ENCODE data around the gene ARSG.
A peak's percentile ranks its signal among the peaks of the same experiment; 100 is the strongest.
"Not testable (repeated sequence)": the region's sequence is repeated elsewhere in the genome, so short reads cannot be mapped to it uniquely, and the experiment has no call there.

The ARSG gene

DNA sequence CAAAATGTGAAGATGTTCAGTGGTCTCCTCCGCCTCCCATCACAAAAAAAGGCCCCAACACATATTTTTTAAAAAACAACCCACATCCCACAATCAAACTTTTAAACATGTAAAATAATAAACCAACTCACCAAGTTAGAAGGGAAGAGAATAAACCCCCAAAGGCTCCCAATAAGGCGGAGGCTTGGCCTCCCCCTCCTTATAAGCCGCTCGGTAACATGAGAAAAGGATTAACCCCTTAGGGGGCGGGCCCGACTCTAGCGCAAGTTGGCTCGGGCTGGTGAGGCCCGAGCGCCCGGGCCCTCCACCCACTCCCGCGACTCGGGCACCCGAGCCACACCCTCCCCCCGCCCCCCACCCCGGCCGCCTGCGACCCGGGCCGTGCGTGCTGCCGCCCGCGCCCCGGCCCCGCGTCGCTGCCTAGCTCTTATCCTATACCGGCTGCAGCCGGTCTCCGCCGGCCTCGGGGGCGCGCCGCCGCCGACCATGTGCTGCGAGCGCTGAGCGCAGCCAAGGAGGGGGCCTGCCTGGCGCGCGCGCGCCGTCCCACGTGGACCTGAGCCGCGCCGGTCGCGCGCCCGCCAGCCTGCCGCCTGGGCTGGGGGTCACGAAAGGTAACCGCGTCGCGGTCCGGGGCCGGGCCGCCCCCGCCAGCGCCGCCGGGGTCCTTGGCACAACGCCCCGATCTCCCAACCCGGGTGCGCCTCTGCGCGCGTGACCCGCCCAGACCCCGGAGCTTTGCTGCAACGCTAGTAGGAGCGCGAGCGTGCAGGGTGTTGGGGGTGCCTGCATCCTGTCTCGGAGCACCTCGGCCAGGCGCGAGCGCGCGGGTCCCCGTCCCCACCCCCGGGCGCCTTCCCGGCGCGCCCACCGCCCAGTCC is at the start of gene ARSG, which contains the start of gene SLC16A6:
Gene ARSG (plus strand): TSS at position 541 of the 881 bp plus-strand sequence. CDS start 15,999 bp downstream, outside the sequence.
Gene SLC16A6 (minus strand): TSS at position 173 of the 881 bp plus-strand sequence. CDS start 12,807 bp downstream, outside the sequence.
- no peak for DNase-seq (ENCODE audit: low spot score)
- Histone ChIP-seq H3K4me3 (peak within 1 kb of the TSS; percentile 83), H3K27ac (peak within 1 kb of the TSS in 1 of 2 donors; percentile 61)
- TF ChIP-seq, protein P1, sequence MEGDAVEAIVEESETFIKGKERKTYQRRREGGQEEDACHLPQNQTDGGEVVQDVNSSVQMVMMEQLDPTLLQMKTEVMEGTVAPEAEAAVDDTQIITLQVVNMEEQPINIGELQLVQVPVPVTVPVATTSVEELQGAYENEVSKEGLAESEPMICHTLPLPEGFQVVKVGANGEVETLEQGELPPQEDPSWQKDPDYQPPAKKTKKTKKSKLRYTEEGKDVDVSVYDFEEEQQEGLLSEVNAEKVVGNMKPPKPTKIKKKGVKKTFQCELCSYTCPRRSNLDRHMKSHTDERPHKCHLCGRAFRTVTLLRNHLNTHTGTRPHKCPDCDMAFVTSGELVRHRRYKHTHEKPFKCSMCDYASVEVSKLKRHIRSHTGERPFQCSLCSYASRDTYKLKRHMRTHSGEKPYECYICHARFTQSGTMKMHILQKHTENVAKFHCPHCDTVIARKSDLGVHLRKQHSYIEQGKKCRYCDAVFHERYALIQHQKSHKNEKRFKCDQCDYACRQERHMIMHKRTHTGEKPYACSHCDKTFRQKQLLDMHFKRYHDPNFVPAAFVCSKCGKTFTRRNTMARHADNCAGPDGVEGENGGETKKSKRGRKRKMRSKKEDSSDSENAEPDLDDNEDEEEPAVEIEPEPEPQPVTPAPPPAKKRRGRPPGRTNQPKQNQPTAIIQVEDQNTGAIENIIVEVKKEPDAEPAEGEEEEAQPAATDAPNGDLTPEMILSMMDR (IDR thresholded peaks at IDR 0.05): no peak

DNA sequence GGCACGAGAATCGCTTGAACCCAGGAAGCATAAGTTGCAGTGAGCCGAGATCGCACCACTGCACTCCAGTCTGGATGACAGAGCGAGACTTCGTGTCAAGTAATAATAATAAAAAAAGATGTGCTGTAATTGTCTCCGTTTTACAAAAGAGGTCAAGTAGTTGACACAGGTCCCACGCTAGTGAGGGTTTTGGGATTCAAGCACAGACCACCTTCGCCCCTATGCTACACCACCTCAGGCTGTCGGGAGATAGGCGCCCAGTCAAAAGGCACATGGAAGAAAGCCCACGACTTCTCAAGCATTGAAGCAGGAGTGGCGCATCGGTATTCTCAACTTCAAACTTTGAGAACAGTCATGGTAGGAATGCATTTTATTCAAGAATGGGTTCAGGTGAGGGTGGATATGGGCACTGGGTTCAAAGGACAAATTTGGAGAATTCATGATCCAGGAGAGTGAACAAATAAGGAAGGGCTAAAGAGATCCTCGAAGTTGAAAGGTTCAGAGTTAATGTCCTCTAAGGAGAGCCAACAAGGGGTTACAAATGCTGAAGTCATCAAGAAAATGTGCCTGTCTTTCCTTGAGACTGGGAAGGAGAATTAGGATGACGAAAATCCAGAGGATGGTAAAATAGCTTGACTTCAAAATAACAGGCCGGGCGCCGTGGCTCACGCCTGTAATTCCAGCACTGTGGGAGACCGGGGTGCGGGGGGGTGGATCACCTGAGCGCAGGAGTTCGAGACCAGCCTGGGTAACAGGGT is 44.8 kb upstream of the ARSG start:
- TF ChIP-seq, protein P1 (IDR thresholded peaks at IDR 0.05): no peak
- Histone ChIP-seq H3K4me3 (no peak overlapping the region), H3K27ac (no peak overlapping the region)
- DNase-seq (ENCODE audit: low spot score): no peak

DNA sequence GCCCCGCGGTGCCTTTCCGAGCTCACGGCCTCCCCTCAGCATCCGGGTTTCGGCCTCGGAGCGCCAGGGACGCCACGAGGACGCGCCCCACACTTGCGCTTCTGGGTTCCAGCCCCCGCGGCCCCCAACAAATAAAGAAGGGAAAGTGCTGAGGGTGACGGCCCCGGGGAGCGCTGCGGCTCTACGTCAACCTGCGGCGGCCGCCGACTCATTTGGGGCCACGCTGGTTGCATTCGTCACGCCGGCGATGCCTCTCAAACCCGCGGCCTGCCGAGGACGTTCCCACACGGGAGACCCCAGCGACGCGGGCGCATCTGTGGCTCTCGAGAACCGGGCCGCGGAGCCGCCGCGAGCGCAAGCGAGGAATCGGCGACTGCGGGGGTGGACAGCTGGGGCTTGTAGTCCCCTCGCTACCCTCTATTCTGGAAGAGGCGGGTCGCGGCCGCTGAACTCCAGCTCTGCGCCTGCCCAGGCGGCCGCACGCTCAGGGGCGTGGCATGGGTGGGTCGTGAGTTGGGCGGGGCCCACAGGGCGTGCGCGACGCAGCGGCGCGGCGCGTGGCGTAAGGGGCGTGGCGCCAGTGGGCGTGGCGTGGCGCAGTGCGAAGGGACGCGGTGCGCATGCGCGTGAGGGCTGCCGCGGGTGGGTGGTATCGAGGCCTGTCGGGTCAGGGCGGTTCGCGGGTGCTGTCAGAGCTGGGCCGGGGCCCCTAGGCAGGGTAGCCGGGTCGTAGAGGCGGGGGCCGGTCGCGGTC is 43.7 kb upstream of the ARSG start, which contains the start of gene AMZ2:
Gene AMZ2 (plus strand): TSS at position 599 of the 754 bp plus-strand sequence. CDS start 2,145 bp downstream, outside the sequence.
- DNase-seq (ENCODE audit: low spot score): peak; percentile 94
- Histone ChIP-seq H3K27ac (peak within 1 kb of the TSS; percentile 96 to 97), H3K4me3 (peak within 1 kb of the TSS; percentile 83)
- TF ChIP-seq, protein P1 (IDR thresholded peaks at IDR 0.05): no peak

DNA sequence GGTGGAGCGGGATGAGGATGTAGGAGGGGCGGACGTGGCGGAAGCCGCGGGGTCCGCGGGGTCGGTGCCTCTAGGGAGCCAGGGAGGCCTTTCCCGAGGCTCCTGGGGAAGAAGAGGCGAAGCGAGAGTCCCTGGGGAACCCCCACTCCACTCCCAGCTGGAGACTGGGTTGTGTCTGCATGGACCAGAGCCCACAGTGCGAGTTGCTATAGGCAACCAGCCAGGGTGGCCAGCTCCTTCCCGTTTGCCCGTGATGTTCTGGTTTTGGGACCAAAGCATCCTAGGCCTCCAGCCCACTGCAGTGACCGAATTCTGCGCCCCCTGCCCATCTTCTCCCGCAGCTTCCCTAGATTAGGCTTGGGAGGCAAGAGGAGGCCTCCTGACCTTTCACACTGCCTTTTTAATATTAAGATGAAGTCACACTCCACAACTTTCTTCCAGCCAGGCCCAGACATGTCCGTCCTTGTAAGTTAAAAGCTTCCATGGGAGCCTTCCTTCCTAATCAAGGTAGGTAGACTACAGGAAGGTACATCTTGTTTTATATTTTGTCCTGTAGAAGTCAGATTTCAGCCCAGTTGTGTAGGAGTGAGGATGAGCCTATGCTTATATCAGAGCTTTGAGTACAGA is 43.0 kb upstream of the ARSG start:
- TF ChIP-seq, protein P1 (IDR thresholded peaks at IDR 0.05): no peak
- DNase-seq (ENCODE audit: low spot score): no peak
- H3K27ac ChIP-seq: peak overlapping the region; percentile 96 to 97
- H3K4me3 ChIP-seq: peak overlapping the region; percentile 83

GRCh38 chr17:68248891-68249290 is 42.4 kb upstream of the ARSG start:
- Histone ChIP-seq H3K27ac (peak overlapping the region; percentile 96 to 97), H3K4me3 (peak overlapping the region; percentile 83)
- TF ChIP-seq, protein P1 (IDR thresholded peaks at IDR 0.05): no peak
- DNase-seq (ENCODE audit: low spot score): no peak

DNA sequence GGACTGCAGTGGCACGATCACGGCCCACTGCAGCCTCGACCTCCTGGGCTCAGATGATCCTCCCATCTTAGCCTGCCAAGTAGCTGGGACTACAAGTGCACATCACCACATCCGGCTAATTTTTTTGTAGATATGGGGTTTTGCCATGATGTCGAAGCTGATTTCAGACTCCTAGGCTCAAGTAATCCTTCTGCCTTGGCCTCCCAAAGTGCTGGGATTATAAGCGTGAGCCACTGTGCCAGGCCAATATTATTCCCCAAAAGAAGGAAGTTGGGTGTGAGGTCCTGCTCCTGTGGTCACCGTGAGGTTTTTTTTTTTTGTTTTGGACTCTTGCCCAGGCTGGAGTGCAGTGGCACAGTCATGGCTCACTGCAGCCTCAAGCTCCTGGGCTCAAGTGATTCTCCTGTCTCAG is 41.9 kb upstream of the ARSG start:
- DNase-seq (ENCODE audit: low spot score): no peak
- no peak overlapping the region for H3K4me3 ChIP-seq
- TF ChIP-seq, protein P1 (IDR thresholded peaks at IDR 0.05): no peak
- H3K27ac ChIP-seq: peak overlapping the region; percentile 96 to 97

- H3K4me3 ChIP-seq; DNase-seq (ENCODE audit: low spot score); H3K27ac ChIP-seq: not testable (repeated sequence)
Measured at GRCh38 chr17:68253426-68253825, 37.9 kb upstream of the ARSG start.
